CD4-positive, alpha-beta memory T cell (primary cell): ENCODE results near the gene IL21R. TPM values are rescaled to one million over a fixed set of nuclear protein-coding genes. Genes with fewer than 3 reads are reported as not detected.

Experiments used
- CTCF ChIA-PET: fragments of 350-600 bp; sonication (Branson Sonifier 250); formaldehyde crosslinking; loops from one replicate; lab custom pipeline; 2021; ENCODE audit warnings: inconsistent platforms; ENCODE audit not compliant: partially characterized antibody; lab: Charles Lee
- POLR2A ChIA-PET: fragments of 350-600 bp; sonication (Branson Sonifier 250); formaldehyde crosslinking; loops from one replicate; lab custom pipeline; 2021; ENCODE audit not compliant: partially characterized antibody; lab: Charles Lee
- DNase-seq, 5 donors: peaks; one replicate each; pipeline versions ENCODE4 v3.0.0 to v3.0.0-alpha.2; 2020 to 2022; ENCODE audit warnings: mixed read lengths in 1 of 5
- H3K27ac ChIP-seq: one replicate; pipeline ENCODE4 v1.7.0; 2013; ENCODE audit warnings: low read depth, low read length
- H3K27me3 ChIP-seq: 2 replicates; pipeline ENCODE4 v1.7.0; 2013; ENCODE audit warnings: mild to moderate bottlenecking, low read length, moderate library complexity; ENCODE audit not compliant: insufficient read depth
- H3K36me3 ChIP-seq: 2 replicates; pipeline ENCODE4 v1.7.0; 2013; ENCODE audit warnings: mild to moderate bottlenecking, low read length, moderate library complexity; ENCODE audit not compliant: insufficient read depth
- H3K4me1 ChIP-seq: 2 replicates; pipeline ENCODE4 v1.7.0; 2013; ENCODE audit warnings: mild to moderate bottlenecking, low read length, moderate library complexity; ENCODE audit not compliant: insufficient read depth
- H3K4me3 ChIP-seq, 2 donors: one replicate each; pipeline ENCODE4 v1.7.0; 2013; ENCODE audit warnings: low read length in 2 of 2, mild to moderate bottlenecking in 1 of 2
- H3K9me3 ChIP-seq, 2 donors: one replicate each; pipeline ENCODE4 v1.7.0; 2013; ENCODE audit warnings: low read length in 2 of 2, control low read depth in 1 of 2; ENCODE audit not compliant: control insufficient read depth in 1 of 2
- H3K27ac Mint-ChIP-seq, 7 donors: one replicate each; pipeline ENCODE4 v1.8.0; 2020 to 2021; ENCODE audit warnings: mixed read lengths in 7 of 7, mild to moderate bottlenecking in 6 of 7, inconsistent platforms in 3 of 7, moderate library complexity in 3 of 7
- H3K27me3 Mint-ChIP-seq, 2 donors: one replicate each; pipeline ENCODE4 v1.8.0; 2020 to 2021; ENCODE audit warnings: mixed read lengths in 2 of 2
- H3K36me3 Mint-ChIP-seq, 2 donors: one replicate each; pipeline ENCODE4 v1.8.0; 2020 to 2021; ENCODE audit warnings: mixed read lengths in 2 of 2, inconsistent platforms in 1 of 2, mild to moderate bottlenecking in 1 of 2
- H3K4me1 Mint-ChIP-seq, 4 donors: one replicate each; pipeline ENCODE4 v1.8.0; 2020 to 2021; ENCODE audit warnings: mixed read lengths in 4 of 4, mild to moderate bottlenecking in 1 of 4
- H3K4me3 Mint-ChIP-seq, 8 donors: one replicate each; pipeline ENCODE4 v1.8.0; 2020 to 2021; ENCODE audit warnings: mixed read lengths in 8 of 8, mild to moderate bottlenecking in 7 of 8, moderate library complexity in 6 of 8, inconsistent platforms in 3 of 8
- H3K9me3 Mint-ChIP-seq, 8 donors: one replicate each; pipeline ENCODE4 v1.8.0; 2020 to 2021; ENCODE audit warnings: mixed read lengths in 8 of 8, mild to moderate bottlenecking in 5 of 8, inconsistent platforms in 3 of 8, moderate library complexity in 1 of 8
- intact Hi-C: fragments of 100-400 bp; cut with micrococcal nuclease; formaldehyde crosslinking; loops from one replicate; pipeline ENCODE4 v1.15.1; 2023
- polyA plus RNA-seq, 2 donors: library from polyadenylated mRNA; unstranded; fragments of 300-500 nt; fragmentation: Illumina TruSeq; gene quantifications; one replicate each; pipeline ENCODE4 v1.2.3, GENCODE V29; 2021
- total RNA-seq, 2 experiments: library from RNA; stranded (reverse); gene quantifications; one replicate each; pipeline ENCODE4 v1.2.3, GENCODE V29; 2021

IL21R gene
- total and polyA plus RNA-seq, 4 experiments from 2014 or later, result 18.4 to 29.1 (median 28.3) TPM

- intact Hi-C loops, result no loop called here
- H3K4me3 ChIP-seq, result no peak overlapping the region
- CTCF ChIA-PET, result interaction anchor here (0.6 kb wide), 1 partner anchor 925 kb away, joined by 4 read pairs; no protein-coding TSS in a partner anchor
- no peaks in the 10 kb centered on the region for H3K4me1 Mint-ChIP-seq
- no peaks in the 10 kb centered on the region for H3K9me3 ChIP-seq
- no peak for DNase-seq
- H3K27me3 ChIP-seq, result no peaks in the 10 kb centered on the region
- H3K27ac Mint-ChIP-seq, result peak overlapping the region in 1 of 7 donors; percentile 61
- H3K36me3 Mint-ChIP-seq, result peaks cover 72 to 84% of the 10 kb centered on the region in 2 donors
- H3K27ac ChIP-seq, result no peak overlapping the region
- H3K4me1 ChIP-seq, result no peaks in the 10 kb centered on the region
- no peaks in the 10 kb centered on the region for H3K27me3 Mint-ChIP-seq
- H3K36me3 ChIP-seq, result peaks cover 67% of the 10 kb centered on the region
- no peaks in the 10 kb centered on the region for H3K9me3 Mint-ChIP-seq
- H3K4me3 Mint-ChIP-seq, result no peak overlapping the region
- POLR2A ChIA-PET, result interaction anchor here (0.7 kb wide), 1 partner anchor 18 kb away, joined by 4 read pairs; no protein-coding TSS in a partner anchor
Measured at GRCh38 chr16:27482397-27483087, 80.6 kb downstream of the IL21R start.

DNA sequence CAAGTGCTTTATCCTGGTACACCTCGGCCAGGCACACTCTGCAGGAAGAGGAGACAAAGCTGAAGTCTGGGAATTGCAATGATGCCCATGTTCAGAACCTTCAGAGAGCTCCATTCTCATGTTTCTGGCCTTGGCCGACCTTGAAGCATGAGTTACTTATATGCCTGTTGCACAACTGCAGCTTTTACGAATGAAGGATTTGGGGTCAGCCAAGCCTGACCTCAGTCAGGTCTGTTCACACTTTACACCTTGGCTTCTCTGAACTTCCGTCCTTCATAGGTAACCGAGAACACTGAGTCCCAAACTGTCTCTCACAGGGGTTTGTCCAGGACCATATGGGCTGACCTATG is 81.1 kb downstream of the IL21R start:
- CTCF ChIA-PET, result no interaction called here
- Histone ChIP-seq H3K36me3 (peaks cover 63% of the 10 kb centered on the region), H3K27ac (no peak overlapping the region), H3K4me1 (no peaks in the 10 kb centered on the region), H3K4me3 (no peak overlapping the region), H3K27me3 (no peaks in the 10 kb centered on the region), H3K9me3 (no peaks in the 10 kb centered on the region)
- POLR2A ChIA-PET, result interaction anchor here (0.7 kb wide), 1 partner anchor 18 kb away, joined by 4 read pairs; no protein-coding TSS in a partner anchor
- Mint-ChIP-seq H3K27me3 (no peaks in the 10 kb centered on the region), H3K9me3 (no peaks in the 10 kb centered on the region), H3K4me3 (no peak overlapping the region), H3K27ac (peak overlapping the region in 1 of 7 donors; percentile 29), H3K4me1 (no peaks in the 10 kb centered on the region), H3K36me3 (peaks cover 73 to 84% of the 10 kb centered on the region in 2 donors)
- intact Hi-C loops, result no loop called here
- DNase-seq, result no peak

DNA sequence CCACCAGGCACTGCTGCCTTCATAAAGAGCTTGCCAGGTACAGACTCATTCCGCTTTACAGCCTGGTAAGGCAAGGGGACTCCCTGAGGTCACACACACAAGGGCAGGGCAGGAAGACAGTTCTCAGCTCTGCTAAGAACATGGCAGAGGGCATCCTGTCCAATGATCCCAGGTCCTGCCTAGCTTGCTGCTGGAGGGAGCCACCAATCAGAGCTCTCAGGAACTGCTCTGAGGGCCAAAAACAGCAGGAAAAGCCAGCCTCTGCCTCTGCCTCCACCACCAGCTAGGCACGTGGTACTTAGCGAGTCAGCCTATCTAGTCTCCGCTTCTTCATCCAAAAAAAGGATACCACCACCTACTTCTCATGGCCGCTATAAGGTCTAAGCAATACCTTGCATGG is 81.7 kb downstream of the IL21R start:
- no peak overlapping the region for H3K27ac ChIP-seq
- Mint-ChIP-seq H3K36me3 (peaks cover 73 to 84% of the 10 kb centered on the region in 2 donors), H3K27ac (peak overlapping the region in 2 of 7 donors; percentile 17 to 72), H3K4me1 (no peaks in the 10 kb centered on the region), H3K4me3 (no peak overlapping the region), H3K9me3 (no peaks in the 10 kb centered on the region), H3K27me3 (no peaks in the 10 kb centered on the region)
- no peaks in the 10 kb centered on the region for H3K4me1 ChIP-seq
- H3K9me3 ChIP-seq, result no peaks in the 10 kb centered on the region
- intact Hi-C loops, result no loop called here
- POLR2A ChIA-PET, result no interaction called here
- no peak for DNase-seq
- H3K27me3 ChIP-seq, result no peaks in the 10 kb centered on the region
- CTCF ChIA-PET, result no interaction called here
- no peak overlapping the region for H3K4me3 ChIP-seq
- H3K36me3 ChIP-seq, result peaks cover 63% of the 10 kb centered on the region

GRCh38 chr16:27485126-27485525 is 83.2 kb downstream of the IL21R start:
- no peak overlapping the region for H3K4me3 ChIP-seq
- peaks cover 81 to 90% of the 10 kb centered on the region in 2 donors for H3K36me3 Mint-ChIP-seq
- H3K4me3 Mint-ChIP-seq, result no peak overlapping the region
- no peak for DNase-seq
- H3K36me3 ChIP-seq, result peaks cover 77% of the 10 kb centered on the region
- no peaks in the 10 kb centered on the region for H3K9me3 ChIP-seq
- no peaks in the 10 kb centered on the region for H3K9me3 Mint-ChIP-seq
- ChIA-PET POLR2A (no interaction called here), CTCF (no interaction called here)
- H3K27me3 Mint-ChIP-seq, result no peaks in the 10 kb centered on the region
- H3K27ac ChIP-seq, result no peak overlapping the region
- H3K4me1 ChIP-seq, result no peaks in the 10 kb centered on the region
- peak overlapping the region in 2 of 7 donors; percentile 20 to 39 for H3K27ac Mint-ChIP-seq
- no peaks in the 10 kb centered on the region for H3K27me3 ChIP-seq
- no peaks in the 10 kb centered on the region for H3K4me1 Mint-ChIP-seq
- intact Hi-C loops, result no loop called here

GRCh38 chr16:27485811-27486210 is 83.8 kb downstream of the IL21R start:
- CTCF ChIA-PET, result no interaction called here
- Mint-ChIP-seq H3K9me3 (no peaks in the 10 kb centered on the region), H3K4me1 (no peaks in the 10 kb centered on the region), H3K36me3 (peaks cover 77 to 88% of the 10 kb centered on the region in 2 donors), H3K27ac (no peak overlapping the region), H3K4me3 (no peak overlapping the region), H3K27me3 (no peaks in the 10 kb centered on the region)
- no peaks in the 10 kb centered on the region for H3K27me3 ChIP-seq
- DNase-seq, result no peak
- POLR2A ChIA-PET, result no interaction called here
- H3K4me1 ChIP-seq, result no peaks in the 10 kb centered on the region
- H3K27ac ChIP-seq, result no peak overlapping the region
- H3K4me3 ChIP-seq, result no peak overlapping the region
- intact Hi-C loops, result no loop called here
- H3K36me3 ChIP-seq, result peaks cover 77% of the 10 kb centered on the region
- H3K9me3 ChIP-seq, result no peaks in the 10 kb centered on the region

- H3K36me3 Mint-ChIP-seq, result peaks cover 78 to 89% of the 10 kb centered on the region in 2 donors
- H3K4me3 Mint-ChIP-seq, result no peak overlapping the region
- Histone ChIP-seq H3K9me3 (no peaks in the 10 kb centered on the region), H3K36me3 (peaks cover 76% of the 10 kb centered on the region), H3K27ac (no peak overlapping the region), H3K4me1 (no peaks in the 10 kb centered on the region), H3K27me3 (no peaks in the 10 kb centered on the region), H3K4me3 (no peak overlapping the region)
- no peak for DNase-seq
- H3K27me3 Mint-ChIP-seq, result no peaks in the 10 kb centered on the region
- POLR2A ChIA-PET, result no interaction called here
- peak overlapping the region in 2 of 7 donors; percentile 14 to 23 for H3K27ac Mint-ChIP-seq
- intact Hi-C loops, result no loop called here
- no peaks in the 10 kb centered on the region for H3K9me3 Mint-ChIP-seq
- H3K4me1 Mint-ChIP-seq, result no peaks in the 10 kb centered on the region
- CTCF ChIA-PET, result no interaction called here
Measured at GRCh38 chr16:27486344-27486743, 84.4 kb downstream of the IL21R start.

DNA sequence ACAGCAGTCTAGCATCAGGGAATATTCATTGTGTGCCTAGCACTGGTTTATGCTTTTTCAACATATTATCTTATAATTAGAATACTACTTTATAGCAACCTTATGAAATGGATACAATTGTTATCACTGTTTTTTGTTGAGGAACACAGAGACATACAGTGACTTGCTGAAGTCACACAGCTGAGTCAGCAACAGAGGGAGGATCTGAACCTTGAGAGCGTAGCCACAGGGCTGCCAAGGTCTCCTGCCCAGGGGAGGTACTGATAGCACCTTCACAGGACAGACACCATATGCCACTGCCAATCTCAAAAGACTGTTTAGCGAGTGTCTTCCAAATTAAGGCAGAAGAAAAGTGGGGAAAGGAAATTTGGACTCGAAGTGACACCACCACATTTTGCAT is 84.8 kb downstream of the IL21R start:
- DNase-seq, result no peak
- no peaks in the 10 kb centered on the region for H3K9me3 Mint-ChIP-seq
- peaks cover 76% of the 10 kb centered on the region for H3K36me3 ChIP-seq

More for the DNA sequence above, 84.8 kb downstream of the IL21R start:
- Mint-ChIP-seq H3K4me3 (no peak overlapping the region), H3K4me1 (no peaks in the 10 kb centered on the region), H3K27ac (peak overlapping the region in 1 of 7 donors; percentile 41), H3K27me3 (no peaks in the 10 kb centered on the region), H3K36me3 (peaks cover 79 to 89% of the 10 kb centered on the region in 2 donors)
- intact Hi-C loops, result no loop called here
- POLR2A ChIA-PET, result no interaction called here
- H3K9me3 ChIP-seq, result no peaks in the 10 kb centered on the region
- H3K27ac ChIP-seq, result no peak overlapping the region
- no peaks in the 10 kb centered on the region for H3K4me1 ChIP-seq
- H3K27me3 ChIP-seq, result no peaks in the 10 kb centered on the region
- CTCF ChIA-PET, result no interaction called here
- no peak overlapping the region for H3K4me3 ChIP-seq
